ENCODE data around the gene RGS5.

Gene RGS5

GRCh38 chr1:163186862-163187261 is 15.9 kb downstream of the RGS5 start:
- Histone ChIP-seq H3K36me3 (ENCODE audit: control insufficient read depth, insufficient read depth, low read length) (no peaks in the 10 kb centered on the region), H3K27me3 (ENCODE audit: control insufficient read depth, insufficient read depth, low read length) (no peaks in the 10 kb centered on the region), H3K27ac (ENCODE audit: low read depth, low read length) (no peak overlapping the region), H3K9ac (ENCODE audit: low read depth, low read length) (no peak overlapping the region), H3K4me3 (ENCODE audit: low read depth, low read length) (no peak overlapping the region), H3K9me3 (ENCODE audit: control insufficient read depth, insufficient read depth, low read length) (no peaks in the 10 kb centered on the region), H3K4me1 (ENCODE audit: control insufficient read depth, insufficient read depth, low read length) (no peaks in the 10 kb centered on the region)

- no peaks in the 10 kb centered on the region for H3K36me3 ChIP-seq (ENCODE audit: control insufficient read depth, insufficient read depth, low read length)
- H3K27ac ChIP-seq (ENCODE audit: low read depth, low read length): no peak overlapping the region
- H3K4me3 ChIP-seq (ENCODE audit: low read depth, low read length): no peak overlapping the region
- no peaks in the 10 kb centered on the region for H3K27me3 ChIP-seq (ENCODE audit: control insufficient read depth, insufficient read depth, low read length)
- no peaks in the 10 kb centered on the region for H3K4me1 ChIP-seq (ENCODE audit: control insufficient read depth, insufficient read depth, low read length)
- no peak overlapping the region for H3K9ac ChIP-seq (ENCODE audit: low read depth, low read length)
- H3K9me3 ChIP-seq (ENCODE audit: control insufficient read depth, insufficient read depth, low read length): no peaks in the 10 kb centered on the region
Observed at GRCh38 chr1:163182330-163182949, 20.3 kb downstream of the RGS5 start.

GRCh38 chr1:163178628-163179027 is 24.1 kb downstream of the RGS5 start:
- Histone ChIP-seq H3K4me3 (ENCODE audit: low read depth, low read length) (no peak overlapping the region), H3K27ac (ENCODE audit: low read depth, low read length) (no peak overlapping the region), H3K9me3 (ENCODE audit: control insufficient read depth, insufficient read depth, low read length) (no peaks in the 10 kb centered on the region), H3K27me3 (ENCODE audit: control insufficient read depth, insufficient read depth, low read length) (no peaks in the 10 kb centered on the region), H3K4me1 (ENCODE audit: control insufficient read depth, insufficient read depth, low read length) (no peaks in the 10 kb centered on the region; the same call in 1 of the 2 replicates), H3K9ac (ENCODE audit: low read depth, low read length) (no peak overlapping the region), H3K36me3 (ENCODE audit: control insufficient read depth, insufficient read depth, low read length) (no peaks in the 10 kb centered on the region)

GRCh38 chr1:163176797-163177196 is 25.9 kb downstream of the RGS5 start:
- peaks cover 3% of the 10 kb centered on the region for H3K4me1 ChIP-seq (ENCODE audit: control insufficient read depth, insufficient read depth, low read length)
- H3K36me3 ChIP-seq (ENCODE audit: control insufficient read depth, insufficient read depth, low read length): no peaks in the 10 kb centered on the region
- no peak overlapping the region for H3K4me3 ChIP-seq (ENCODE audit: low read depth, low read length)
- H3K27ac ChIP-seq (ENCODE audit: low read depth, low read length): no peak overlapping the region
- H3K27me3 ChIP-seq (ENCODE audit: control insufficient read depth, insufficient read depth, low read length): no peaks in the 10 kb centered on the region
- no peaks in the 10 kb centered on the region for H3K9me3 ChIP-seq (ENCODE audit: control insufficient read depth, insufficient read depth, low read length)
- H3K9ac ChIP-seq (ENCODE audit: low read depth, low read length): no peak overlapping the region

GRCh38 chr1:163174524-163175437 is 27.9 kb downstream of the RGS5 start:
- no peak overlapping the region for H3K27ac ChIP-seq (ENCODE audit: low read depth, low read length)
- no peak overlapping the region for H3K9ac ChIP-seq (ENCODE audit: low read depth, low read length)
- H3K4me1 ChIP-seq (ENCODE audit: control insufficient read depth, insufficient read depth, low read length): peaks cover 3% of the 10 kb centered on the region
- no peaks in the 10 kb centered on the region for H3K9me3 ChIP-seq (ENCODE audit: control insufficient read depth, insufficient read depth, low read length)
- no peak overlapping the region for H3K4me3 ChIP-seq (ENCODE audit: low read depth, low read length)
- no peaks in the 10 kb centered on the region for H3K27me3 ChIP-seq (ENCODE audit: control insufficient read depth, insufficient read depth, low read length)
- H3K36me3 ChIP-seq (ENCODE audit: control insufficient read depth, insufficient read depth, low read length): no peaks in the 10 kb centered on the region

- Histone ChIP-seq H3K36me3 (ENCODE audit: control insufficient read depth, insufficient read depth, low read length) (no peaks in the 10 kb centered on the region), H3K9ac (ENCODE audit: low read depth, low read length) (no peak overlapping the region), H3K4me1 (ENCODE audit: control insufficient read depth, insufficient read depth, low read length) (peaks cover 3% of the 10 kb centered on the region), H3K27ac (ENCODE audit: low read depth, low read length) (no peak overlapping the region), H3K4me3 (ENCODE audit: low read depth, low read length) (no peak overlapping the region), H3K27me3 (ENCODE audit: control insufficient read depth, insufficient read depth, low read length) (no peaks in the 10 kb centered on the region), H3K9me3 (ENCODE audit: control insufficient read depth, insufficient read depth, low read length) (no peaks in the 10 kb centered on the region)
Observed at GRCh38 chr1:163173121-163173520, 29.6 kb downstream of the RGS5 start.

- no peaks in the 10 kb centered on the region for H3K9me3 ChIP-seq (ENCODE audit: control insufficient read depth, insufficient read depth, low read length)
- no peak overlapping the region for H3K4me3 ChIP-seq (ENCODE audit: low read depth, low read length)
- H3K27me3 ChIP-seq (ENCODE audit: control insufficient read depth, insufficient read depth, low read length): no peaks in the 10 kb centered on the region
- no peak overlapping the region for H3K9ac ChIP-seq (ENCODE audit: low read depth, low read length)
- peaks cover 5% of the 10 kb centered on the region for H3K4me1 ChIP-seq (ENCODE audit: control insufficient read depth, insufficient read depth, low read length)
- H3K36me3 ChIP-seq (ENCODE audit: control insufficient read depth, insufficient read depth, low read length): no peaks in the 10 kb centered on the region
- H3K27ac ChIP-seq (ENCODE audit: low read depth, low read length): no peak overlapping the region
Observed at GRCh38 chr1:163172596-163172995, 30.1 kb downstream of the RGS5 start.

- no peaks in the 10 kb centered on the region for H3K27me3 ChIP-seq (ENCODE audit: control insufficient read depth, insufficient read depth, low read length)
- H3K4me1 ChIP-seq (ENCODE audit: control insufficient read depth, insufficient read depth, low read length): peaks cover 12% of the 10 kb centered on the region
- no peaks in the 10 kb centered on the region for H3K9me3 ChIP-seq (ENCODE audit: control insufficient read depth, insufficient read depth, low read length)
- no peak overlapping the region for H3K9ac ChIP-seq (ENCODE audit: low read depth, low read length)
- no peak overlapping the region for H3K27ac ChIP-seq (ENCODE audit: low read depth, low read length)
- no peaks in the 10 kb centered on the region for H3K36me3 ChIP-seq (ENCODE audit: control insufficient read depth, insufficient read depth, low read length)
- no peak overlapping the region for H3K4me3 ChIP-seq (ENCODE audit: low read depth, low read length)
Observed at GRCh38 chr1:163171826-163172225, 30.9 kb downstream of the RGS5 start.

GRCh38 chr1:163170975-163171676 is 31.6 kb downstream of the RGS5 start:
- Histone ChIP-seq H3K4me3 (ENCODE audit: low read depth, low read length) (no peak overlapping the region), H3K27ac (ENCODE audit: low read depth, low read length) (no peak overlapping the region), H3K36me3 (ENCODE audit: control insufficient read depth, insufficient read depth, low read length) (no peaks in the 10 kb centered on the region), H3K4me1 (ENCODE audit: control insufficient read depth, insufficient read depth, low read length) (peaks cover 19% of the 10 kb centered on the region), H3K9ac (ENCODE audit: low read depth, low read length) (no peak overlapping the region), H3K9me3 (ENCODE audit: control insufficient read depth, insufficient read depth, low read length) (no peaks in the 10 kb centered on the region), H3K27me3 (ENCODE audit: control insufficient read depth, insufficient read depth, low read length) (no peaks in the 10 kb centered on the region)

- no peaks in the 10 kb centered on the region for H3K36me3 ChIP-seq (ENCODE audit: control insufficient read depth, insufficient read depth, low read length)
- H3K4me3 ChIP-seq (ENCODE audit: low read depth, low read length): no peak overlapping the region
- H3K9me3 ChIP-seq (ENCODE audit: control insufficient read depth, insufficient read depth, low read length): no peaks in the 10 kb centered on the region
- no peaks in the 10 kb centered on the region for H3K27me3 ChIP-seq (ENCODE audit: control insufficient read depth, insufficient read depth, low read length)
- H3K27ac ChIP-seq (ENCODE audit: low read depth, low read length): no peak overlapping the region
- H3K9ac ChIP-seq (ENCODE audit: low read depth, low read length): no peak overlapping the region
- H3K4me1 ChIP-seq (ENCODE audit: control insufficient read depth, insufficient read depth, low read length): peaks cover 22% of the 10 kb centered on the region
Observed at GRCh38 chr1:163170331-163170730, 32.4 kb downstream of the RGS5 start.

GRCh38 chr1:163169553-163169952 is 33.2 kb downstream of the RGS5 start:
- Histone ChIP-seq H3K27ac (ENCODE audit: low read depth, low read length) (no peak overlapping the region), H3K4me1 (ENCODE audit: control insufficient read depth, insufficient read depth, low read length) (peaks cover 22% of the 10 kb centered on the region), H3K36me3 (ENCODE audit: control insufficient read depth, insufficient read depth, low read length) (no peaks in the 10 kb centered on the region), H3K27me3 (ENCODE audit: control insufficient read depth, insufficient read depth, low read length) (no peaks in the 10 kb centered on the region), H3K9ac (ENCODE audit: low read depth, low read length) (no peak overlapping the region), H3K4me3 (ENCODE audit: low read depth, low read length) (no peak overlapping the region), H3K9me3 (ENCODE audit: control insufficient read depth, insufficient read depth, low read length) (no peaks in the 10 kb centered on the region)

Measured in HUES48 (cell line).